GM23338 (cell line): ENCODE data around the gene FBL.
"Not testable (repeated sequence)": the region's sequence is repeated elsewhere in the genome, so short reads cannot be mapped to it uniquely, and the experiment has no call there.

ENCODE experiments used
- CREB1 ChIP-seq: fragments of 250-450 bp; sonication (Bioruptor Pico); IDR thresholded peaks from 2 replicates; pipeline ENCODE4 v1.5.0; 2020; ENCODE audit warnings: low read depth, mild to moderate bottlenecking, moderate library complexity
- CTCF ChIP-seq, 2 experiments: fragments of 200-600 bp in 1 of 2; sonication (generic) in 1 of 2; conservative IDR thresholded peaks; 2 replicates each; pipeline versions ENCODE4 v1.5.1 to v1.6.1; 2016 to 2017; ENCODE audit warnings: antibody characterized with exemption in 2 of 2, low read depth in 2 of 2, mild to moderate bottlenecking in 2 of 2, moderate library complexity in 1 of 2
- EZH2 ChIP-seq: fragments of 200-600 bp; sonication (generic); IDR thresholded peaks from one replicate; pipeline ENCODE4 v1.8.0; 2017; ENCODE audit warnings: antibody characterized with exemption, mild to moderate bottlenecking, low read depth; ENCODE audit not compliant: unreplicated experiment

- TF ChIP-seq EZH2; CTCF (conservative IDR thresholded peaks at IDR 0.05; ENCODE audit: low read depth in 2 of 2); CREB1 (CRISPR knock-in tag): not testable (repeated sequence)
Measured at GRCh38 chr19:39879796-39880195, 33.6 kb upstream of the FBL start.
